ENCODE results near the gene AFAP1. TPM values are rescaled to one million over a fixed set of nuclear protein-coding genes. Genes with fewer than 3 reads are reported as not detected.

Gene AFAP1
- total RNA-seq, 1 donor from 2014 or later, result 84.9 TPM

- Histone ChIP-seq H3K27ac (peak overlapping the region; percentile 83 to 86), H3K27me3 (no peaks in the 10 kb centered on the region), H3K4me3 (no peak overlapping the region), H3K36me3 (no peaks in the 10 kb centered on the region), H3K4me1 (peaks cover 0 to 30% of the 10 kb centered on the region in 2 donors), H3K9me3 (no peaks in the 10 kb centered on the region)
- TF ChIP-seq, protein P1, sequence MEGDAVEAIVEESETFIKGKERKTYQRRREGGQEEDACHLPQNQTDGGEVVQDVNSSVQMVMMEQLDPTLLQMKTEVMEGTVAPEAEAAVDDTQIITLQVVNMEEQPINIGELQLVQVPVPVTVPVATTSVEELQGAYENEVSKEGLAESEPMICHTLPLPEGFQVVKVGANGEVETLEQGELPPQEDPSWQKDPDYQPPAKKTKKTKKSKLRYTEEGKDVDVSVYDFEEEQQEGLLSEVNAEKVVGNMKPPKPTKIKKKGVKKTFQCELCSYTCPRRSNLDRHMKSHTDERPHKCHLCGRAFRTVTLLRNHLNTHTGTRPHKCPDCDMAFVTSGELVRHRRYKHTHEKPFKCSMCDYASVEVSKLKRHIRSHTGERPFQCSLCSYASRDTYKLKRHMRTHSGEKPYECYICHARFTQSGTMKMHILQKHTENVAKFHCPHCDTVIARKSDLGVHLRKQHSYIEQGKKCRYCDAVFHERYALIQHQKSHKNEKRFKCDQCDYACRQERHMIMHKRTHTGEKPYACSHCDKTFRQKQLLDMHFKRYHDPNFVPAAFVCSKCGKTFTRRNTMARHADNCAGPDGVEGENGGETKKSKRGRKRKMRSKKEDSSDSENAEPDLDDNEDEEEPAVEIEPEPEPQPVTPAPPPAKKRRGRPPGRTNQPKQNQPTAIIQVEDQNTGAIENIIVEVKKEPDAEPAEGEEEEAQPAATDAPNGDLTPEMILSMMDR (IDR thresholded peaks at IDR 0.05), result no peak
- DNase-seq (ENCODE audit: low spot score in 2 of 2), result no peak
- intact Hi-C loops (cut with DNase I), result loop anchor here (5.0 kb wide), 1 partner anchor 60 kb away; no protein-coding TSS in a partner anchor
Observed at GRCh38 chr4:7841894-7842293, 97.8 kb downstream of the AFAP1 start.

DNA sequence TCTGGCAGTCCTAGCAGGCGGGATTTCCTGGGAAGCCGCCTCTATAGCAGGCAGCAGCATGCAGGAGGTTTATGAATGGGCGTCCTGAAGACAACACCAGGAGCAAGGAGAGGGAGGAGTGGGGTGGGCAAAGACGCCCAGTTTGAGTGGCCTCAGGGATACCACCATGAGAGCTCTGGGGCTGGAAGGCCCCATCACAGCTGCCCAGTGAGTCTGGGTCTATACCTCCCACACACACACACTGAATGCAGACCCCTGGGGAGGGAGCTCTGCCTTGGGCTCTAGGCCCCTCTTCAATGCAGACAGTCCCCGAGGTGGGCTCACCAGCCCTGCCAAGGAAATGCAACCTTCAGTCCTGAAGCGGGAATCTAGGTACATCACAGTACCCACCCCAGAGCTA is 98.6 kb downstream of the AFAP1 start:
- no peak for DNase-seq (ENCODE audit: low spot score in 2 of 2)
- Histone ChIP-seq H3K4me3 (no peak overlapping the region), H3K36me3 (no peaks in the 10 kb centered on the region), H3K27me3 (no peaks in the 10 kb centered on the region), H3K9me3 (no peaks in the 10 kb centered on the region), H3K27ac (peak overlapping the region; percentile 83 to 86), H3K4me1 (peaks cover 0 to 30% of the 10 kb centered on the region in 2 donors)
- TF ChIP-seq, protein P1 (IDR thresholded peaks at IDR 0.05), result no peak
- intact Hi-C loops (cut with DNase I), result loop anchor here (5.0 kb wide), 1 partner anchor 61 kb away; no protein-coding TSS in a partner anchor

DNA sequence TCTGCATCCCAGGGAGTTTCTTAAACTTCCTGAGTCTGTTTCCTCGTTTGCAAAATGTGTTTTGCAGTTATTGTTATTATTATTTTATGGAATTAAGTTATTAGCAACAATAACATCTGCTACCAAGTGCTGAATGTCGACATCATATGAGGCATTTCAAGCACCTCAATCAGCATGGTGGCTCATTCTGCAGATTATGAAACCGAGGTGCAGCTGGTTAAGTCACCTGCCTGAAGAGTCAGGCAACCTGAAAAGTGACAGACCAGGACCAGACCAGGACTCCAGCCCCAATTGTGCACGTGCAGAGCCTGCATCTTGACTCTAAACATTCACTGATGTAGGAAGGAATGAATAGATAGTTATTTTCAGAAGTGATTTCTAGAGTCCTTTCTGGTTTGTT is 99.8 kb downstream of the AFAP1 start:
- Histone ChIP-seq H3K9me3 (no peaks in the 10 kb centered on the region), H3K36me3 (no peaks in the 10 kb centered on the region), H3K4me1 (peaks cover 0 to 30% of the 10 kb centered on the region in 2 donors), H3K4me3 (no peak overlapping the region), H3K27ac (no peak overlapping the region), H3K27me3 (no peaks in the 10 kb centered on the region)
- DNase-seq (ENCODE audit: low spot score in 2 of 2), result no peak
- TF ChIP-seq, protein P1 (IDR thresholded peaks at IDR 0.05), result no peak
- intact Hi-C loops (cut with DNase I), result loop anchor here (5.0 kb wide), 1 partner anchor 62 kb away; no protein-coding TSS in a partner anchor

DNA sequence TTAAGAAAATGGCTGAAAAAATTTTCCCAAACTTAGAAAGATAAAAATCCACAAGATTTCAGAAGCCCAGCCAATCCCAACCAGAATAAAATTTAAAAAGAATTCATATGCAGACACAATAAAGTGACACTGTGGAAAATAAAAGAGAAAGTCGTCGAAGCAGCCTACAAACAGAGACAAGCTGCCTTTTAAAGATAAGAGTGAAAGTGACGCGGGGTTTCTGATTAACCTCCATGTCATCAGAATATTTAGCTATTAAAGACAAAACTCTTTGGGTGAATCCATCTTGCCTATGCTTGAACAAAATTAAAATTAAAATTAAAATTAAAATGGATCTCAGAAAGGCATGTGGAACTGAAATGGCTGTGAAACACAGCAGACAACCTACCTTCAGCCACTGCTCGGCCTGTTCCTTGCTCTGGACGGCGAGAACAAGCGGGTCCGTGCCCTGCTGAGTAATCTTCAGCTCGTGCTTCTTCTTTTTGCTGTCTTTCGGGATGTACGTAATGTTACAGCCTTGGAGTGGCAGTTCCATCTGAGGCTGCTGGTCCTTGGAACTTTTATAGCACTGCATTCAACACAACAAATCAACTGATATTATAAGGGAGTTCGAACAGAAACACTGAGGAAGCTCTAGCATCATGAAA is 101.4 kb downstream of the AFAP1 start:
- Histone ChIP-seq H3K4me3 (no peak overlapping the region), H3K27me3 (no peaks in the 10 kb centered on the region), H3K27ac (no peak overlapping the region), H3K9me3 (no peaks in the 10 kb centered on the region), H3K36me3 (no peaks in the 10 kb centered on the region), H3K4me1 (peaks cover 0 to 20% of the 10 kb centered on the region in 2 donors)
- TF ChIP-seq, protein P1 (IDR thresholded peaks at IDR 0.05), result no peak
- no peak for DNase-seq (ENCODE audit: low spot score in 2 of 2)
- intact Hi-C loops (cut with DNase I), result no loop called here

- intact Hi-C loops (cut with DNase I), result no loop called here
- no peaks in the 10 kb centered on the region for H3K27me3 ChIP-seq
- TF ChIP-seq, protein P1 (IDR thresholded peaks at IDR 0.05), result no peak
- H3K4me1 ChIP-seq, result peaks cover 0 to 14% of the 10 kb centered on the region in 2 donors
- no peak overlapping the region for H3K4me3 ChIP-seq
- no peaks in the 10 kb centered on the region for H3K9me3 ChIP-seq
- H3K36me3 ChIP-seq, result no peaks in the 10 kb centered on the region
- DNase-seq (ENCODE audit: low spot score in 2 of 2), result no peak
- H3K27ac ChIP-seq, result peak overlapping the region in 1 of 2 donors; percentile 6
Observed at GRCh38 chr4:7837597-7838135, 102.0 kb downstream of the AFAP1 start.
